ENCODE data around the gene RABL6. TPM values are rescaled to one million over a fixed set of nuclear protein-coding genes. Genes with fewer than 3 reads are reported as not detected.
"Not testable (repeated sequence)": the region's sequence is repeated elsewhere in the genome, so short reads cannot be mapped to it uniquely, and the experiment has no call there.

Gene RABL6
- total RNA-seq, 2 experiments from 2014 or later = 113 to 133 TPM

GRCh38 chr9:136881691-136882108 lies 74.0 kb downstream of the RABL6 start:
- CTCF ChIA-PET (ENCODE audit: unreplicated experiment) = no interaction called here
- no peak overlapping the region for H3K27ac ChIP-seq (ENCODE audit: low read depth, low read length, poor library complexity, severe bottlenecking)
- intact Hi-C loops (cut with micrococcal nuclease; ENCODE audit: unreplicated experiment) = no loop called here

GRCh38 chr9:136882109-136882946 lies 74.6 kb downstream of the RABL6 start:
- intact Hi-C loops (cut with micrococcal nuclease; ENCODE audit: unreplicated experiment) = no loop called here
- no peak overlapping the region for H3K4me3 ChIP-seq (ENCODE audit: low read depth, low read length, poor library complexity, severe bottlenecking)
- H4K20me1 ChIP-seq (ENCODE audit: insufficient read depth, low read length) = no peaks in the 10 kb centered on the region
- no peaks in the 10 kb centered on the region for H3K9me2 ChIP-seq (ENCODE audit: insufficient read depth, low read length)
- H2AFZ ChIP-seq (ENCODE audit: low read length) = no peak overlapping the region
- H3K79me2 ChIP-seq (ENCODE audit: insufficient read depth, low read depth, low read length) = peaks cover 5% of the 10 kb centered on the region
- CTCF ChIA-PET (ENCODE audit: unreplicated experiment) = interaction anchor here (0.6 kb wide), 1 partner anchor 114 kb away, joined by 6 read pairs; no protein-coding TSS in a partner anchor
- no peaks in the 10 kb centered on the region for H3K9me3 ChIP-seq (ENCODE audit: low read length)
- POLR2A ChIA-PET = no interaction called here
- TF ChIP-seq EZH2phosphoT487 (IDR thresholded peaks at IDR 0.05; ENCODE audit: borderline replicate concordance, low read depth, low read length) = no peak
- TF ChIP-seq CTCF (conservative IDR thresholded peaks at IDR 0.05; ENCODE audit: low read length) = no peak
- no TSS peak for BruUV-seq (replicated peaks)
- H3K27ac ChIP-seq (ENCODE audit: low read depth, low read length, poor library complexity, severe bottlenecking) = no peak overlapping the region
- peak; percentile 25 for DNase-seq (ENCODE audit: low spot score)
- H3K4me2 ChIP-seq (ENCODE audit: low read length) = peak overlapping the region; percentile 39
- no peaks in the 10 kb centered on the region for H3K36me3 ChIP-seq (ENCODE audit: insufficient read depth, low read length)
- peaks cover 21% of the 10 kb centered on the region for H3K4me1 ChIP-seq (ENCODE audit: insufficient read depth, low read length, poor library complexity, severe bottlenecking)

More at GRCh38 chr9:136881691-136882108, 74.0 kb downstream of the RABL6 start:
- Histone ChIP-seq H2AFZ (ENCODE audit: low read length) (no peak overlapping the region), H3K9me2 (ENCODE audit: insufficient read depth, low read length) (no peaks in the 10 kb centered on the region), H3K4me3 (ENCODE audit: low read depth, low read length, poor library complexity, severe bottlenecking) (no peak overlapping the region), H3K4me2 (ENCODE audit: low read length) (peak overlapping the region; percentile 39; the same call in 1 of the 2 replicates), H3K36me3 (ENCODE audit: insufficient read depth, low read length) (no peaks in the 10 kb centered on the region), H3K79me2 (ENCODE audit: insufficient read depth, low read depth, low read length) (no peaks in the 10 kb centered on the region), H3K9me3 (ENCODE audit: low read length) (no peaks in the 10 kb centered on the region), H4K20me1 (ENCODE audit: insufficient read depth, low read length) (no peaks in the 10 kb centered on the region), H3K4me1 (ENCODE audit: insufficient read depth, low read length, poor library complexity, severe bottlenecking) (peaks cover 21% of the 10 kb centered on the region)
- POLR2A ChIA-PET = no interaction called here
- BruUV-seq (replicated peaks) = no TSS peak
- TF ChIP-seq EZH2phosphoT487 (IDR thresholded peaks at IDR 0.05; ENCODE audit: borderline replicate concordance, low read depth, low read length) = no peak
- TF ChIP-seq CTCF (conservative IDR thresholded peaks at IDR 0.05; ENCODE audit: low read length) = no peak
- DNase-seq (ENCODE audit: low spot score) = peak; percentile 27

GRCh38 chr9:136882947-136883283 lies 75.2 kb downstream of the RABL6 start:
- H3K4me3 ChIP-seq (ENCODE audit: low read depth, low read length, poor library complexity, severe bottlenecking); DNase-seq (ENCODE audit: low spot score); POLR2A ChIA-PET; H3K9me3 ChIP-seq (ENCODE audit: low read length); H3K9me2 ChIP-seq (ENCODE audit: insufficient read depth, low read length); H3K27ac ChIP-seq (ENCODE audit: low read depth, low read length, poor library complexity, severe bottlenecking); H3K4me2 ChIP-seq (ENCODE audit: low read length); H3K36me3 ChIP-seq (ENCODE audit: insufficient read depth, low read length); BruUV-seq (replicated peaks); CTCF ChIA-PET (ENCODE audit: unreplicated experiment); H2AFZ ChIP-seq (ENCODE audit: low read length); intact Hi-C loops (cut with micrococcal nuclease; ENCODE audit: unreplicated experiment); H4K20me1 ChIP-seq (ENCODE audit: insufficient read depth, low read length): not testable (repeated sequence)
- peaks cover 11% of the 10 kb centered on the region for H3K79me2 ChIP-seq (ENCODE audit: insufficient read depth, low read depth, low read length)
- H3K4me1 ChIP-seq (ENCODE audit: insufficient read depth, low read length, poor library complexity, severe bottlenecking) = peaks cover 21% of the 10 kb centered on the region

- H2AFZ ChIP-seq (ENCODE audit: low read length); CTCF ChIA-PET (ENCODE audit: unreplicated experiment); POLR2A ChIA-PET; H3K4me2 ChIP-seq (ENCODE audit: low read length); H3K9me3 ChIP-seq (ENCODE audit: low read length); intact Hi-C loops (cut with micrococcal nuclease; ENCODE audit: unreplicated experiment); H3K9me2 ChIP-seq (ENCODE audit: insufficient read depth, low read length); H3K4me3 ChIP-seq (ENCODE audit: low read depth, low read length, poor library complexity, severe bottlenecking); BruUV-seq (replicated peaks); DNase-seq (ENCODE audit: low spot score); H3K36me3 ChIP-seq (ENCODE audit: insufficient read depth, low read length); H3K27ac ChIP-seq (ENCODE audit: low read depth, low read length, poor library complexity, severe bottlenecking); H4K20me1 ChIP-seq (ENCODE audit: insufficient read depth, low read length): not testable (repeated sequence)
- H3K4me1 ChIP-seq (ENCODE audit: insufficient read depth, low read length, poor library complexity, severe bottlenecking) = peaks cover 21% of the 10 kb centered on the region
- H3K79me2 ChIP-seq (ENCODE audit: insufficient read depth, low read depth, low read length) = peaks cover 18% of the 10 kb centered on the region
These were observed 75.9 kb downstream of the RABL6 start for GRCh38 chr9:136883670-136884069.
